Type B pancreatic cell (in vitro differentiated cells): ENCODE results near the gene REP15. TPM values are rescaled to one million over a fixed set of nuclear protein-coding genes. Genes with fewer than 3 reads are reported as not detected.

Experiments used
- DNase-seq: peaks from one replicate; pipeline ENCODE4 v3.0.0; 2021; ENCODE audit warnings: mixed read lengths; ENCODE audit not compliant: unreplicated experiment; ENCODE audit errors: extremely low spot score
- H3K27ac Mint-ChIP-seq: 2 replicates; pipeline ENCODE4 v1.8.0; 2021; ENCODE audit warnings: mild to moderate bottlenecking, mixed read lengths
- H3K27me3 Mint-ChIP-seq: 2 replicates; pipeline ENCODE4 v1.8.0; 2021; ENCODE audit warnings: mixed read lengths
- H3K36me3 Mint-ChIP-seq: 2 replicates; pipeline ENCODE4 v1.8.0; 2021; ENCODE audit warnings: mixed read lengths
- H3K4me1 Mint-ChIP-seq: one replicate; pipeline ENCODE4 v1.8.0; 2021; ENCODE audit warnings: mixed read lengths; ENCODE audit not compliant: unreplicated experiment
- H3K4me3 Mint-ChIP-seq: 2 replicates; pipeline ENCODE4 v1.8.0; 2021; ENCODE audit warnings: mild to moderate bottlenecking, mixed read lengths
- H3K9me3 Mint-ChIP-seq: 2 replicates; pipeline ENCODE4 v1.8.0; 2021; ENCODE audit warnings: mixed read lengths
- total RNA-seq: library from RNA; stranded (reverse); gene quantifications from 2 replicates; pipeline ENCODE4 v1.2.1, GENCODE V29; 2021; ENCODE audit warnings: low replicate concordance
- TF ChIP-seq, protein P1 (sequence below): fragments of 200-600 bp; sonication (generic); conservative IDR thresholded peaks from 2 replicates; pipeline ENCODE4 v1.5.0; 2021; ENCODE audit warnings: antibody characterized with exemption, mild to moderate bottlenecking

Gene REP15
- total RNA-seq, 1 donor from 2014 or later, result 2.5 TPM

DNA sequence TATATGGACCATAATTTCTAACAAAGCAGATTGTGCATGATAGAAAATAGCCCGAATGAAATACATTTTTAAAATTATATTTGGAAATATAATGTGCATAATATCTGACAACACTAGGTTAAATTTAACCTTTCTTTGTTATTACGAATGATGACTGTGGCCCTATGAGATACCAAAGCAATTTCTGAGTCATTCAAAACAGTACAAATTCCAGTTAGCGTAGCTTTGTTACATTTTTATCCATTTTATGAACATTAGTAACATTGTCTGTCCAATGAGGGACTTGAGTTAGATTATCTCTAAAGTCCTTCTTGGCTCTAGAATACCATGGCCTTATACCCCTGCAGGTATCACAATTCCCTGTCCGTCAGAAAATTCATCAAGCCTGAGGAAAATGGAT, 39.0 kb upstream of the REP15 start:
- no peaks in the 10 kb centered on the region for H3K27me3 Mint-ChIP-seq
- no peak for DNase-seq
- H3K4me3 Mint-ChIP-seq, result no peak overlapping the region
- H3K27ac Mint-ChIP-seq, result no peak overlapping the region
- TF ChIP-seq, protein P1, sequence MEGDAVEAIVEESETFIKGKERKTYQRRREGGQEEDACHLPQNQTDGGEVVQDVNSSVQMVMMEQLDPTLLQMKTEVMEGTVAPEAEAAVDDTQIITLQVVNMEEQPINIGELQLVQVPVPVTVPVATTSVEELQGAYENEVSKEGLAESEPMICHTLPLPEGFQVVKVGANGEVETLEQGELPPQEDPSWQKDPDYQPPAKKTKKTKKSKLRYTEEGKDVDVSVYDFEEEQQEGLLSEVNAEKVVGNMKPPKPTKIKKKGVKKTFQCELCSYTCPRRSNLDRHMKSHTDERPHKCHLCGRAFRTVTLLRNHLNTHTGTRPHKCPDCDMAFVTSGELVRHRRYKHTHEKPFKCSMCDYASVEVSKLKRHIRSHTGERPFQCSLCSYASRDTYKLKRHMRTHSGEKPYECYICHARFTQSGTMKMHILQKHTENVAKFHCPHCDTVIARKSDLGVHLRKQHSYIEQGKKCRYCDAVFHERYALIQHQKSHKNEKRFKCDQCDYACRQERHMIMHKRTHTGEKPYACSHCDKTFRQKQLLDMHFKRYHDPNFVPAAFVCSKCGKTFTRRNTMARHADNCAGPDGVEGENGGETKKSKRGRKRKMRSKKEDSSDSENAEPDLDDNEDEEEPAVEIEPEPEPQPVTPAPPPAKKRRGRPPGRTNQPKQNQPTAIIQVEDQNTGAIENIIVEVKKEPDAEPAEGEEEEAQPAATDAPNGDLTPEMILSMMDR, result no peak
- H3K4me1 Mint-ChIP-seq, result no peaks in the 10 kb centered on the region
- peaks cover 31% of the 10 kb centered on the region for H3K36me3 Mint-ChIP-seq
- no peaks in the 10 kb centered on the region for H3K9me3 Mint-ChIP-seq

DNA sequence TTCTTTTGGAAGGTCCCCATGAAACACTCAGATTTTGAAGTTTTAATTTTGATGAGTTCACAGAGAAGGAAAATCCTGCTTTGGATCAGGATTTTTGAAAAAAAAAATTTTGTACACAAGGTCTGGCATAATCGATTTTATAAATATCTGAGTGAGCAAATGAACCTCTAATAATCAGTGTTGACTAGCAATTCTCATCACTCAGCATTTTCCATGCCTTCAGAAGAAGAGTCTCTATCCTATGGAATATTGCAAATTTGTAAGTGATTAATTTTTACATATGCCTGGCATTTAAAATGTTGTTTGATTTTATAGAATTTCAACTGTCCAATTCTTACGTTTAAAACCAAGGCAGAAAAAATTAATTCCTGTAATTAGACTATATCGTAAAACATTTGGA, 30.5 kb upstream of the REP15 start:
- Mint-ChIP-seq H3K4me1 (no peaks in the 10 kb centered on the region), H3K36me3 (peaks cover 68% of the 10 kb centered on the region), H3K4me3 (no peak overlapping the region), H3K9me3 (no peaks in the 10 kb centered on the region), H3K27ac (no peak overlapping the region), H3K27me3 (no peaks in the 10 kb centered on the region)
- no peak for DNase-seq
- TF ChIP-seq, protein P1, result no peak

DNA sequence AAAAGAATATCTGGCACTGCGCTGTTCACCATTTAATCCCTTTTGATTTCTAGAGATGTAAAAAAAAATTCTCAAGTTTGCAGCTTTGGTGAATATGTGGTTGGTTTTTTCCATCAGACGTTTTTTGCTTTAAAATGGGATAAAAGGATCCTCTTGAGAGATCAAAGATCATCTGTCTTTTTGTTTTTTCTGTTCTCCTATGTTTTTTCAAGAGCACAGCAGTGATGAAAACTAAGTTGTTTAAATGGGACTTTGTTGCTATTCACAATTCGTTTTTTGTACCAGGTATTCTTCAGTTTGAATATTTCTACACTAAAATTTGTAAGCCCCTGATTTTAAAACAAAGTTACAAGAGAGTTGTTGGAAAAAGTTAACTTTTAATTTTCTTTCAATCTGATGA, 29.7 kb upstream of the REP15 start:
- DNase-seq, result no peak
- Mint-ChIP-seq H3K9me3 (no peaks in the 10 kb centered on the region), H3K27ac (no peak overlapping the region), H3K27me3 (no peaks in the 10 kb centered on the region), H3K4me1 (no peaks in the 10 kb centered on the region), H3K36me3 (peaks cover 68% of the 10 kb centered on the region), H3K4me3 (no peak overlapping the region)
- TF ChIP-seq, protein P1, result no peak

DNA sequence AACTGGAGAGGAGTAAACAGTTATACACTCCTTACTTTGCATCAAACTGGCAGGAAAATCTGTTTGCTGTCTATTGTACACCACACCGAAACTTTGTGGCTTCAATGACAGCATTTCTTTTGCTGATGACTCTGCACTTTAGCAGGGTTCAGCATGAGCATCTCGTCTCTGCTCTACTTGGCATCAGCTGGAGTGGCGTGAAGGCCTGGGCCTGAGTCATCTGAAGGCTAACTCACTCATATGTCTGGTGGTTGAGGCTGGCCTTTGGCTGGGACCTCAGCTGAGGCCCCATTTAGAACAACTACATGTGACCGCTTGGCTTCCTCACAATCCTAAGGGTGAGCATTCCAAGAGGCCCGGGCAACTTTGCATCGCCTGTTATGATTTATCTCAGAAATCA, 28.7 kb upstream of the REP15 start:
- Mint-ChIP-seq H3K27ac (no peak overlapping the region), H3K9me3 (no peaks in the 10 kb centered on the region), H3K4me3 (no peak overlapping the region), H3K4me1 (no peaks in the 10 kb centered on the region), H3K36me3 (peaks cover 62% of the 10 kb centered on the region), H3K27me3 (no peaks in the 10 kb centered on the region)
- TF ChIP-seq, protein P1, result no peak
- DNase-seq, result no peak

DNA sequence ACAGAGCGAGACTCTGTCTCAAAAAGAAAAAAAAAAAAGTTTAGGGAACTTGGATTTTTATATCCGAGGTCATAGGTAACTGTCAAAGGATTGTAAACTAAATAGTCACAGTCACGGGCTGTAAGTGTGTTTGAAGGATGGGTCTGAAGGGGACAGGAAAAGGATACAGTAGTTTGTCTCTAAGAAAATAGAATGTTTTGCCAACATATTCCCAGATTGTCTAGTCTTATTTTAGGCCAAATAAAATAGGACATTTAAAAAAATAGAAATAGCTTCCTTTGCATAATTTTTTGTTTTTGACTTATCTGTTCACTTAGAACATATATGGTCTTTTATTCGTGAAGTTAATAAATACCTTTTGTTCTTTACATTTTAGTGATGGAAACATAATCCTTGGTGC, 24.2 kb upstream of the REP15 start:
- DNase-seq, result no peak
- Mint-ChIP-seq H3K27ac (no peak overlapping the region), H3K9me3 (no peaks in the 10 kb centered on the region), H3K4me3 (no peak overlapping the region), H3K27me3 (no peaks in the 10 kb centered on the region), H3K4me1 (no peaks in the 10 kb centered on the region), H3K36me3 (peaks cover 54% of the 10 kb centered on the region)
- TF ChIP-seq, protein P1, result no peak

DNA sequence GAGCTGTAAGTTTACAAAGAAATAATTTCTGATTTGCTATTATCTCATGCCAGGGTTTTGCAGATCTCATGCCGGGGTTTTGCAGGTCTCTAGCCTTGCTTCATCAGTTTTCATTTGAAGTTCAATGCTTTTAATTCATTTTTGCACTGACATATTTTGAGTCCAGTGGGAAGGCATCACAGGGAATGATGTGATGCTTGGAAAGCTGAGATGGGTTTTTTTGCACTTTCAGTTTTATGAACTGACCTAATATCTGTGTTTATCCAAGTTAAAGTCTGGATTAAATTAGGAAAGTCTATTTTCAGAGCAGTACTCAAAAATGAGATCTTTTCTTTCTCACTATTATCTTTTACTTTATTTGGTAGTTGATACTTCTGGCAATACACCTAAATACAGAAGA, 23.6 kb upstream of the REP15 start:
- TF ChIP-seq, protein P1, result no peak
- Mint-ChIP-seq H3K27me3 (no peaks in the 10 kb centered on the region), H3K9me3 (no peaks in the 10 kb centered on the region), H3K36me3 (peaks cover 53% of the 10 kb centered on the region), H3K4me3 (no peak overlapping the region), H3K27ac (no peak overlapping the region), H3K4me1 (no peaks in the 10 kb centered on the region)
- DNase-seq, result no peak
